Memory B cell (primary cell): ENCODE measurements around the gene KIAA0513.

ENCODE experiments used
- ATAC-seq: fragments of 150-1000 bp; cut with Tn5 transposase; 2 replicates; pipeline ENCODE4 v1.10.0; 2021; ENCODE audit warnings: low read depth, mild to moderate bottlenecking, moderate library complexity
- DNase-seq, 2 donors: peaks; one replicate each; pipeline ENCODE4 v3.0.0; 2022; ENCODE audit warnings: low spot score in 2 of 2
- H3K27ac Mint-ChIP-seq: one replicate; pipeline ENCODE4 v1.8.0; 2022; ENCODE audit warnings: mild to moderate bottlenecking, moderate library complexity, mixed read lengths
- H3K27me3 Mint-ChIP-seq: one replicate; pipeline ENCODE4 v1.8.0; 2022; ENCODE audit warnings: mixed read lengths
- H3K36me3 Mint-ChIP-seq: one replicate; pipeline ENCODE4 v1.8.0; 2022; ENCODE audit warnings: mild to moderate bottlenecking, mixed read lengths
- H3K4me1 Mint-ChIP-seq: one replicate; pipeline ENCODE4 v1.8.0; 2022; ENCODE audit warnings: mixed read lengths
- H3K4me3 Mint-ChIP-seq: one replicate; pipeline ENCODE4 v1.8.0; 2022; ENCODE audit warnings: mild to moderate bottlenecking, moderate library complexity, mixed read lengths
- H3K9me3 Mint-ChIP-seq: one replicate; pipeline ENCODE4 v1.8.0; 2022; ENCODE audit warnings: mixed read lengths

KIAA0513 gene

DNA sequence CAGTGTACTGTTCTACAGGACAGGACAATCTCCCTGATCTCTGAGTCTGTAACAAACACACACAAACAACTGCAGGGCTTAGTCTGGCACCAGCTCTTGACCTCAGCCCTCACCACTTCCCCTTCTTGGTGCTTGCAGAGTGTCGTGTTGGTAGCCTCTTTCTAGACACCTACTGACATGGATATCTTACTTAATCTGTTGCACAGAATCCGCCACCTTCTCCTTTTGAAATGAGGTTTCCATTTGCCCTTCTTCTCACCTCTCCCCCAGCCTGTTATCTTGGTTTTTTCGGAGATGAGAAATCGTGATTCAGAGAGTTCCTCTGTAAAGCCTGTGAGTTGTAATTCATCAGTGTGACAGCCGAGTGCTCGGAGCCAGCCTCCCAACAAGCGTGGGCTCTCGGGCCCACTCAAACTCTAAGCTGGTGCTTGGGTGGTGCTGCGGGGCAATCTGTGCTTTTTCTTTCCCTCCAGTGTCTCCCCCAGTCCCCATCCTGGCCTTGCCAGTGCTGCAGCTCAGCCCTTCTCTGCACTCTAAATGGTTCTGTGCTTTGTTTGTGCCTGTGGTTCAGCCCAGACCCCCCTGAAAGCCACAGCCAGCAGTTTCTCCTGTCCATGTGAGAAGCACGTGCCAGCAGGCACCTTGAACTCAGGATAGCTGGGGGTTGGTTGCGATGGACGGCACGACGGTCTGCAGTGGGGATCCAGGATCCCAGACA is 28.1 kb downstream of the KIAA0513 start:
- H3K4me1 Mint-ChIP-seq: peaks cover 34% of the 10 kb centered on the region
- H3K4me3 Mint-ChIP-seq: peak overlapping the region; percentile 63
- DNase-seq (peak; percentile 24 to 57), ATAC-seq (peak; percentile 95)
- H3K27me3 Mint-ChIP-seq: peaks cover 2% of the 10 kb centered on the region
- no peaks in the 10 kb centered on the region for H3K36me3 Mint-ChIP-seq
- H3K9me3 Mint-ChIP-seq: no peaks in the 10 kb centered on the region
- peak overlapping the region; percentile 64 for H3K27ac Mint-ChIP-seq

DNA sequence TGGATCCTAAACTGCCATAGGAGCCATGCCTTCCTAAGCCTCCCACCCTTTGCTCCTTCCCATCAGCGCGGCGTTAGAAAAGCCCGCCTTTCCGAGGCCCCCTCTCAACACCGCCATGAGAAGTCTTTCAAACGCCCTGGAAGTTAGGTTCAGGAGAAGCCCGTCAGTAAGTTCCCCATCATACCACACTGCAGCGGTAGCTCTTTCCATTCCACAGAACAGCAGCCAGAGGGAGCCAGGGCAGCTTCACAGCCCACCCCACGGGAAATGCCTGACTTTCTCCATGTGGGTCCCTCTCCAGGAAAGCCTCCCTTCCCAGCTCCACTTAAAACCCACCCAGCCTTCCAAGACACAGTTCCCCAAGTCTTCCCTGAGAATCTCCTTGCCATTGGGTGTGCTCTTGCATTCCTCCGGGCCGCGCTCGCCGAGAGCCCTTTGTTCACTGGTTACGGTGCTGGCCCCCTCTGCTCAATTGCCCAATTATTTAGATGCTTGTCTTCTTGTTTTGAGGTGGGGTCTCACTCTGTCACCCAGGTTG is 28.7 kb downstream of the KIAA0513 start:
- H3K9me3 Mint-ChIP-seq: no peaks in the 10 kb centered on the region
- peaks cover 2% of the 10 kb centered on the region for H3K27me3 Mint-ChIP-seq
- H3K4me3 Mint-ChIP-seq: peak overlapping the region; percentile 63
- H3K27ac Mint-ChIP-seq: peak overlapping the region; percentile 64
- DNase-seq (no peak), ATAC-seq (no peak)
- H3K36me3 Mint-ChIP-seq: no peaks in the 10 kb centered on the region
- peaks cover 33% of the 10 kb centered on the region for H3K4me1 Mint-ChIP-seq

DNA sequence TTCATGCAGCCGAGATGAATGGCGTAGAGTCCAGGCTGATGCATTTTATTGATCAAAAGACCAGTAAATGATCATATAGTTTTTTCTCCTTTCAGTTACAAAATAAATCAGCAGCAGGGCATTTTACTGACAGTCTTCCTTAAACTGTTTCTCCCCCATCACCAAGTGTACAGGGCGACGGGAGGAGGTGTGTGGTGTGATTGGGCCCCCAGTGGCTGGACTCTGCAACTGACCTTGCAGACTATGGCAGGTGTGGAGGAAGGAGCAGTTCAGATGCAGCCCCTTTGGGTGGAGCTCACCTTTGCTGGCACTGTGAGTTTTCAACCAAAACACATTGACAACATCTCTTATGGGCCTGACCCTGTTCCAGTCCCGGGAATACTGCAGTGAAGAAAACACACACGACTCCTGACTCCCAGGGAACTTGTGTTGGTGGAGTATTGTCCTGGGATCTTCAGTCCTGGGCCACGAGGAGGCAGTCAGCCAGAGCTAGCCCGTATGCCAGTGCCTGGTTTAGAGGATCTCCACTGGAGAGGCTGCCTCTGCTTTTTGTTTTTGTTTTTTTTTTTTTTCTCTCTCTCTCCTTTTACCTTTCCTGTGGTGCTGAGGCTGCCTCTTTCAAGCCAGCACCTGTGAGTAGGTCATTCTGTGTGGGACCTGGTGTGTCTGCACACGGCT is 29.8 kb downstream of the KIAA0513 start:
- Mint-ChIP-seq H3K27me3 (peaks cover 3% of the 10 kb centered on the region), H3K9me3 (no peaks in the 10 kb centered on the region), H3K4me3 (peak overlapping the region; percentile 48), H3K4me1 (peaks cover 40% of the 10 kb centered on the region), H3K27ac (peak overlapping the region; percentile 42), H3K36me3 (no peaks in the 10 kb centered on the region)
- ATAC-seq (no peak), DNase-seq (no peak)

DNA sequence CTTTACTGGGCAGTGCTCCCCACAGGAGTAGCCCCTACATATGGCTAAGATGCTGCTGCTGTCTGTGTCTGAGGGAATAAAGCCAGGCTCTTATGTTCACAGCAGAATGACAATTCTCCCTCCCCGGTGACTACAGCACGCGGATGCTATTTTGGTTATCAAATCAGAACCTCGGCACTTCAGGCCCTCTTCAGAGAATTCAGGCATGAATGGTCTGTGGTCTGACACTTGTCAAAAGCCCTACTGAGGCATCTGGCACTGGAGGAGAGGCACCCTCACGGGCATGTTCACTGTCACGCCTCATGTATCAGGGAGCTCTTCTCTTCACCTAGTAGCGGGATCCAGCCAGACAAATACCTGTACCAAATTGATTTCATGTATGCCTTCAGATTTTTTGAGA is 30.4 kb downstream of the KIAA0513 start:
- ATAC-seq (peak; percentile 28), DNase-seq (no peak)
- H3K27me3 Mint-ChIP-seq: peaks cover 3% of the 10 kb centered on the region
- peak overlapping the region; percentile 42 for H3K27ac Mint-ChIP-seq
- peaks cover 40% of the 10 kb centered on the region for H3K4me1 Mint-ChIP-seq
- H3K4me3 Mint-ChIP-seq: peak overlapping the region; percentile 12
- H3K36me3 Mint-ChIP-seq: no peaks in the 10 kb centered on the region
- H3K9me3 Mint-ChIP-seq: no peaks in the 10 kb centered on the region

DNA sequence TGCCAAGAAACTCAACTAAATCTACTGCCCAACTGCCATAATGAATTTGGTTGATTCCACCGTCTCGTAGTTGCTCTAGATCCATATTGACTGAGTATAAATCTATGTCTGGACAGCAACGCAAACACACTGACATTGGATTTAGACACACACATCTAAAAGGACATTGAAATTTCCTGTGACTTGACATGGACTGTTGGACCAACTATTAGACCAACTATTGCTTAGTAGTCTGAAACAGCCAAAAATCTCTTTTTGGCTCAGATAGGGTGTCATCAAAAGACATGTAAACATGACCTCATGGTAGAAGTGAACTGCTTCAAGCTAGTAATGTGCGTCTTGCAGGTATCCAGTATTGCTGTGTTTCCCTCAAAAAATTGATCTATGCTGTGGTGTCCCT is 31.3 kb downstream of the KIAA0513 start:
- ATAC-seq: no peak
- peaks cover 3% of the 10 kb centered on the region for H3K27me3 Mint-ChIP-seq
- H3K4me3 Mint-ChIP-seq: no peak overlapping the region
- no peak for DNase-seq
- peaks cover 40% of the 10 kb centered on the region for H3K4me1 Mint-ChIP-seq
- no peaks in the 10 kb centered on the region for H3K36me3 Mint-ChIP-seq
- H3K9me3 Mint-ChIP-seq: no peaks in the 10 kb centered on the region
- H3K27ac Mint-ChIP-seq: no peak overlapping the region

DNA sequence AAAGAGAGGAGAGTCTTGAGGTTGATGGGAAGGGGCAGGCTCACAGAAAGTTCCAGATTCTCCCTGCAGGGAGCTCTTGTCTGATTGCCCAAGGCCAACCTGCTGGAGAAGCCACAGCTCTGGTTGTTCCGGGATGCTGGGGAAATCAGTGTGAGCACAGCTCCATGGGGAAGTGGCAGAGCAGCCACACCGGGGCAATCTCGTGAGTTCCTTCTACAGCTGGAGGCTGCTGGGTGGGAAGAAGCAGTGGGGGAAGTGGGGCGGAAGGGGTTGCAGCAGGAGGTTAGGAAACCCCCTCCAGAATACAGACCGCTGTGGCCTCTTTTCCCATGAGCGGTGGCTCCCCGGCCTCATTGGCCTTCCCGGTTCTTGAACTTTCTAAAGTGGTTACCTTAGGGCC is 34.0 kb downstream of the KIAA0513 start:
- no peak overlapping the region for H3K4me3 Mint-ChIP-seq
- H3K4me1 Mint-ChIP-seq: peaks cover 24% of the 10 kb centered on the region

DNA sequence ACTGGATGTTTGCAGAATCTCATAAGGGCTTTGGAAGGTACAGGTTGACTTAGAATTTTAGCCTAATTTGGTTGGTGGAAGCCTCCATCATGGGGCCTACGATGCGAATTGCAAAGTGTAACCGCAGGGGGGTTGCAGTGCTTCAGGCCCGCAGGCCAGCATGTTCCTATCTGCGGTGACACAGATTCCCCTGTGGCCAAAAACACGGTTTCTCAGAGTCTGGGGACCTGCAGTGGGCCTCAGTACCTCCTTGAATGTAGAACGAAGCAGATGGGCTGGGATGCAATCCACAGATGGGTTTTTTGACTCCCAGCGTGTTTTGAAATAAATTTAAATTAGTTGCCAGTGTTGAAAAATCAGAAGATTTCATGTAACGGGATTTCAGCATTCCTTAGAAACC is 34.7 kb downstream of the KIAA0513 start:
- H3K27ac Mint-ChIP-seq: no peak overlapping the region
- no peaks in the 10 kb centered on the region for H3K9me3 Mint-ChIP-seq
- DNase-seq (no peak), ATAC-seq (no peak)
- H3K36me3 Mint-ChIP-seq: no peaks in the 10 kb centered on the region
- H3K4me1 Mint-ChIP-seq: peaks cover 18% of the 10 kb centered on the region
- no peak overlapping the region for H3K4me3 Mint-ChIP-seq
- H3K27me3 Mint-ChIP-seq: peaks cover 7% of the 10 kb centered on the region

More for the DNA sequence above, 34.0 kb downstream of the KIAA0513 start:
- no peak for DNase-seq
- no peak for ATAC-seq
- Mint-ChIP-seq H3K27ac (no peak overlapping the region), H3K36me3 (no peaks in the 10 kb centered on the region), H3K9me3 (no peaks in the 10 kb centered on the region), H3K27me3 (peaks cover 7% of the 10 kb centered on the region)

DNA sequence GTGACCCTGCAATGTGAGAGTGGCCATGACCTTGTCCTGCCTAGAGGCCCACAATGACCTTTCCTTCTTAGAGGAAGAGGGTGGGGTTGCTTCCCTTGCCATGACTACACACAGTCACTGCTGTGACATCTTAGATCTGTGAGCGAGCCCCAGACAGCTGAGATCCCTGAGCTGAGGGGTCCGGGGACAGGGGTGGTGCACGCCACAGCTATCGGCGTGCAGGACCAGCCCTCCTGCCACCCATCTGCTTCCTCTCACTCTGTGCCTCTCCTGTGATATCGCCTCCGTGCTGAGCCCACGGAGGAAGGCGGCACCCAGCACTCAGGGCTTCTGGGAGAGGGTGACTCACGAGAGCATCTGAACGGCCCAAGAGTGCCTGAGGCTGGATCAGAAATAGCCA is 35.2 kb downstream of the KIAA0513 start:
- no peak overlapping the region for H3K27ac Mint-ChIP-seq
- ATAC-seq (no peak), DNase-seq (no peak)
- peaks cover 13% of the 10 kb centered on the region for H3K4me1 Mint-ChIP-seq
- H3K27me3 Mint-ChIP-seq: peaks cover 7% of the 10 kb centered on the region
- no peak overlapping the region for H3K4me3 Mint-ChIP-seq
- H3K36me3 Mint-ChIP-seq: no peaks in the 10 kb centered on the region
- H3K9me3 Mint-ChIP-seq: no peaks in the 10 kb centered on the region

DNA sequence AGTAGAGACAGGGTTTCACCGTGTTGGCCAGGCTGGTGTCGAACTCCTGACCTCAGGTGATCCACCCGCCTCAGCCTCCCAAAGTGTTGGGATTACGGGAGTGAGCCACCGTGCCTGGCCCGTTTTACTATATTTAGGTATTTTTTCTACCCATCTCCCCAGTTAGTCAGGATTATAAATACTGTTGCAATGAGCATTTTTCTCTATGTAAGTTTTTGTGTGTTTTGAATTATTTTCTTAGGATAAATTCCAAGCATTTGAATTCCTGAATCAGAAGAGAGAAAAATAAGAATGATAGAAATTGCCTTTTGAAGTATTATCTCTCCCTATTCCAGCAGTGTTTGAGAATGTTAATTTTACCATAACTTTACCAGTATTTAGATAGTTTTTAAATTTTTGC is 36.6 kb downstream of the KIAA0513 start:
- Mint-ChIP-seq H3K9me3 (no peaks in the 10 kb centered on the region), H3K4me3 (no peak overlapping the region), H3K4me1 (peaks cover 8% of the 10 kb centered on the region), H3K27me3 (peaks cover 7% of the 10 kb centered on the region), H3K36me3 (no peaks in the 10 kb centered on the region), H3K27ac (no peak overlapping the region)
- DNase-seq: no peak
- ATAC-seq: no peak

DNA sequence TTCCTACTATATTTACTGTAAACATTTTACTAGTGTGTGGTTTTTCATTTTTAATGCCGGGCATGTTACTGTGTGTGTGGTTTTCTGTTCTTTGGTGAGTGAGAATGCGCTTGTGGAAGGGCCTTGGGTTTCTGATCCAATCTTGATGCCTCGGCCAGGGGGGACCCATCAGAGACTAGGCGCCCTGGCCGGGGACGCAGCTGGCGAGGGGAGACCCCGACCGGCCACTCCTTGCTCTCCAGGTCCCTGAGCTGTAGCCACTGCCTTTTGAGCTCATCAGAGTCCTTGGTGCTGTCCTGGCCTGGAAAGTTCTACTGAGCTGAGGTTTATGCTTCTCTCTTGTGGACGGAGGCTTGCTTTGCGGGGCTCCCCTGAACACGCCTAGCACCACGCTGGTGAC is 37.5 kb downstream of the KIAA0513 start:
- no peaks in the 10 kb centered on the region for H3K36me3 Mint-ChIP-seq
- no peak overlapping the region for H3K27ac Mint-ChIP-seq
- peaks cover 8% of the 10 kb centered on the region for H3K4me1 Mint-ChIP-seq
- no peak for ATAC-seq
- H3K9me3 Mint-ChIP-seq: no peaks in the 10 kb centered on the region
- H3K27me3 Mint-ChIP-seq: peaks cover 7% of the 10 kb centered on the region
- H3K4me3 Mint-ChIP-seq: no peak overlapping the region
- no peak for DNase-seq

DNA sequence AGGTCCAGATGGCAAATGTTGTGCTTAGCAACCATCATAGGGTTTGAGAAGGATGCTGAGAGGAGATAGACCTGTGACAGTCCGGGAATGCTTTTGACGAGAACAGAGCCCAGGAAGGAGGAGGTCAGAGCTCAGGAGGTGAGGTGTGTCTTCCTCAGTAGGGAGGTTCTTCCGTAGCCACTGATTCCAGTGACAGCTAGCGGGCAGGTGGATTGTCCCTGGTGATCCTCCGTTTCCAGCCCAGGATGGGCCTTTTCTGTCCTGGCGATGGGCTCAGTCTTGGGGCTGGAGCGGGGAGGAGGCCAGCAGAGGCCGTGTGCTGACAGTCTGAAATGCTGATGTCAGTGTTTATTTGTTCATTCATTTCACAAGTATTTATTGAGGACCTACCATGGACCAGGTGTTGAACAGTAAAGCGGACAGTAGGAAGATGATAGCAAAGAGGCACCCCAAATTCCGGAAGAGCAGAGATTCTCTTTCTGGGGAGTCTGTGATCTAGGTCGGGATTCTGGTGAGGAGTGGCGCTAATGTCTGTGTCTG is 38.8 kb downstream of the KIAA0513 start:
- Mint-ChIP-seq H3K36me3 (peaks cover 2% of the 10 kb centered on the region), H3K27me3 (peaks cover 7% of the 10 kb centered on the region), H3K9me3 (no peaks in the 10 kb centered on the region), H3K4me1 (peaks cover 6% of the 10 kb centered on the region), H3K27ac (no peak overlapping the region), H3K4me3 (no peak overlapping the region)
- ATAC-seq: no peak
- DNase-seq: no peak

DNA sequence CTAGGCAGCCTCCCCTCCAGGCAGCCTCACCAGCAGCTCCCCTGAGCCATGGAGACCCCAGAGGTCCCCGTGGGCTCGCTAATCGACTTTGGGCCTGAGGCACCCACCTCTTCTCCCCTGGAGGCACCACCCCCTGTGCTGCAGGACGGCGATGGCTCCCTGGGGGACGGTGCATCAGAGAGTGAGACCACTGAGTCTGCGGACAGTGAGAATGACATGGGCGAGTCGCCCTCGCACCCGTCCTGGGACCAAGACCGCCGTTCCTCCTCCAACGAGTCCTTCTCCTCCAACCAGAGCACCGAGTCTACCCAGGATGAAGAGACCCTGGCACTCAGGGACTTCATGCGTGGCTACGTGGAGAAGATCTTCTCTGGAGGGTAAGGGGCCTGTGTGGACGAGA is 39.4 kb downstream of the KIAA0513 start:
- Mint-ChIP-seq H3K27me3 (peaks cover 5% of the 10 kb centered on the region), H3K4me3 (no peak overlapping the region), H3K9me3 (no peaks in the 10 kb centered on the region), H3K36me3 (peaks cover 2% of the 10 kb centered on the region), H3K4me1 (peaks cover 1% of the 10 kb centered on the region), H3K27ac (no peak overlapping the region)
- ATAC-seq (no peak), DNase-seq (no peak)

DNA sequence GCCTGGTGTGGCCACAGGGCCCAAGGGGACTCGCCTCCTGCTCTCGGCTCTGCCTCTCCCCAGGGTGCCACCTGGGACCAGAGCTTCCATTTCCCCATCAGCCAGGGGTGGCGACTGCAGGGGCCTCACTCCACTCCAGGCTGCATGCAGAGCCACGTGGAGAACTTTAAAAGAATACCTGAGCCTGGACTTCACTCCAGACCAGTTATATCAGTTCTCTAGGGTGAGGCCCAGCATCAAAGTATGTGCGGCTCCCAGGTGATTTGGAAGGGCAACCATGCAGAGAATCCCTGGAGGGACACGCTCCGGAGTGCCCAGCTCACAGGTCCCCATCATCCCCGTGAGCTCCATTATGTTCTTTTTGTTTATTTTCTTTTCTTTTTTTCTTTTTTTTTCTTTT is 39.8 kb downstream of the KIAA0513 start:
- no peak overlapping the region for H3K27ac Mint-ChIP-seq
- no peak for ATAC-seq
- peaks cover 2% of the 10 kb centered on the region for H3K36me3 Mint-ChIP-seq
- H3K9me3 Mint-ChIP-seq: no peaks in the 10 kb centered on the region
- DNase-seq: no peak
- no peak overlapping the region for H3K4me3 Mint-ChIP-seq
- H3K4me1 Mint-ChIP-seq: no peaks in the 10 kb centered on the region
- peaks cover 4% of the 10 kb centered on the region for H3K27me3 Mint-ChIP-seq

DNA sequence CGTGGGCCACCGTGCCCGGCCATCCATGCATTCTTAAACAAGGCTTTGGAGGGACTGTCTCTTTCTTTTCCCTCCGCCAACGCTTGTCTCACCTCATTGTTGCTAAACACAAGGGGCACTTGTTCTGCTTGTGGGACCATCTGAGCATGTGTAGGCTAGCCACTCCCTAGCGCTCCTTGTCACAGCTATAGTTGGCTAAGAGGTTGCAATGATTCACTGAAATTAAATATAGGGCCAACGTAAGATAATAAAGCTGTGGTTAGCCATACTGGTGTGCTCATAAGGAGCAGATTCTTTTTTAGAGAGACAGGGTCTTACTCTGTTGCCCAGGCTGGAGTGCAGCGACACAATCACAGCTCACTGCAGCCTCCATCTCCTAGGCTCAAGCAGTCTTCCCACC is 41.2 kb downstream of the KIAA0513 start:
- ATAC-seq (no peak), DNase-seq (no peak)
- Mint-ChIP-seq H3K27ac (no peak overlapping the region), H3K27me3 (peaks cover 4% of the 10 kb centered on the region), H3K4me3 (no peak overlapping the region), H3K9me3 (no peaks in the 10 kb centered on the region), H3K4me1 (no peaks in the 10 kb centered on the region), H3K36me3 (peaks cover 2% of the 10 kb centered on the region)
